ENCODE results near the gene WDR3.

GRCh38 chr1:117904485-117904884 is 25.1 kb upstream of the WDR3 start:
- TF ChIP-seq CTCF (IDR thresholded peaks at IDR 0.05 in 2 of 3, conservative IDR thresholded peaks at IDR 0.05 in 1 of 3; ENCODE audit: control insufficient read depth in 2 of 3, extremely low read depth in 1 of 3, insufficient read depth in 1 of 3, low read depth in 3 of 3, low read length in 3 of 3) (no peak), POLR2AphosphoS2 (IDR thresholded peaks at IDR 0.05; ENCODE audit: low read depth, low read length) (no peak), EZH2 (IDR thresholded peaks at IDR 0.05; ENCODE audit: borderline replicate concordance, control insufficient read depth, low read depth, low read length) (no peak)
